ENCODE results near the gene SLC6A17.
A peak's percentile ranks its signal among the peaks of the same experiment; 100 is the strongest.

Gene SLC6A17

DNA sequence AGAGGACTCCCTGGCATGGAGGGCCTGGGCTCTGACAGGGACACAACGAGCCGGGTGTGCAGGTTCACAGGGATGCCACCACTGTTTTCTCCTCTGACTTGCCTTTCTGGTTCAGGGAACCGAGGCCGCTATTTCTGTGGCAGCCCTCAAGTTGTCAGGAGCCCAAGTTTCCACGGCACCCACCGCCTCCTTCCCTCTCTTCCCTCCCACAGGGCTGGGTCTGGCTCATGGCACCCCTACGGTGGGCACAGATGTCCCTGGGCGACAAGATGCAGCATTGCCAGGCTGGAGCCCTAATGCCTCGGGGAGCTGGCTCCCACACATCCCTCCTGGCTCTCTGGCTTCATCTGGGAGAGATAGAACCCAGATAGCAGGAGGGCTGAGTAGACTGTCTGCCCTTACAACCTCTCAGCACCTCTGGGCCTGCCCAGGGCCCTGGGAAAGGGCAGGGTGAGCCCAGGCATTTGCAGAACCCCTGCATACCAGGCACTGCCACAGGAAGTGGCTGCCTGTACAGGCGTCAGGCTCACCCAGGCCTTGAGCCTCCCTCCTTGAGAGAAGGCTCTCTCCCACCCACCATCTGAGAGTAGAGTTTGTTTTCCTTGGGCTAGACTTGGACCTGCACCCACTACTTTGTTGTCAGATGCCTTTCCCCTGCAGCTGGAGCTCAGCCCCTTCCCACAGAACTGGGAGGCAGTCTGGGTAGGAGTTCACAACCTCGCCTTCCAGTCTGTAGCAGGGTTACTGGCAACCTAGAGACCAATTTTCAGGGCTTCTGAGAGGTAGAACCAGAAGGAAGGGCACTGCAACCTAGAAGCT, 80.3 kb downstream of the SLC6A17 start:
- Histone ChIP-seq H3K36me3 (ENCODE audit: control insufficient read depth in 1 of 2, insufficient read depth in 2 of 2, low read length in 2 of 2) (no peaks in the 10 kb centered on the region), H3K9me3 (ENCODE audit: insufficient read depth, low read depth, low read length) (peaks cover 3% of the 10 kb centered on the region), H3K4me3 (ENCODE audit: low read depth, low read length) (no peak overlapping the region), H2BK12ac (ENCODE audit: low read length) (no peak overlapping the region), H3K9ac (ENCODE audit: low read length) (no peak overlapping the region), H3K4ac (ENCODE audit: low read depth, low read length) (no peak overlapping the region), H4K12ac (ENCODE audit: low read depth, low read length) (no peak overlapping the region), H2AK5ac (ENCODE audit: low read length) (no peak overlapping the region), H2AFZ (ENCODE audit: insufficient read depth, low read length, poor library complexity) (no peak overlapping the region), H3K4me2 (ENCODE audit: low read length) (no peak overlapping the region), H3K27me3 (ENCODE audit: insufficient read depth, low read length) (no peaks in the 10 kb centered on the region), H3K79me1 (ENCODE audit: low read length) (no peaks in the 10 kb centered on the region), H4K91ac (ENCODE audit: low read depth, low read length) (no peak overlapping the region), H2BK5ac (ENCODE audit: low read depth, low read length, poor library complexity) (no peak overlapping the region), H4K8ac (ENCODE audit: low read depth, low read length) (no peak overlapping the region), H3K27ac (ENCODE audit: low read depth, low read length) (no peak overlapping the region), H3K18ac (ENCODE audit: low read length) (no peak overlapping the region), H3K4me1 (ENCODE audit: control insufficient read depth in 1 of 2, insufficient read depth in 2 of 2, low read length in 2 of 2) (peaks cover 3 to 10% of the 10 kb centered on the region in 2 experiments), H3K14ac (ENCODE audit: low read length) (no peak overlapping the region), H3K23ac (ENCODE audit: low read length) (no peak overlapping the region), H2BK120ac (ENCODE audit: insufficient read depth, low read length, poor library complexity) (no peak overlapping the region), H3K79me2 (ENCODE audit: control insufficient read depth, insufficient read depth, low read length, poor library complexity) (no peaks in the 10 kb centered on the region)
- no peak for DNase-seq
- WGBS (ENCODE audit: extremely low coverage, insufficient coverage, insufficient read length): no CpG with 5 or more reads among the region's 11 CpGs

DNA sequence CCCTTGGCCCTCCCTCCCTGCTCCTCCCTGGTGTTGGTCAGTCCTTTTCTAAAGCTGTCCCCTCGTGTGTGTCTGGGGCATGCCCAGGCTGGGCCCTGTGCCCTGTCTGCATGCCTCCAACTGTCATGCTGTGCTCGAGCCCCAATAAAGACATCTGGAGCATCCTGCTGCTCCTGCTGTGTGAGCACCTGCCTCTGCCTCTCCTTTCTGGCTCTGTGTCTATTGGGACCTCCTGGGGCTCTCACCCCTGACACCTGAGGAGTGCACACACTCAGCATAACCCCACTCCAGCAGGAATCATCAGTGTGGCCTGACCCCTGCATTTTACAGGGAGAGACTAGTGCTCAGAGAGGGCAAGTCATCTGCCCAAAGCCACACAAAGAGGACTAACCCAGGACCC, 83.6 kb downstream of the SLC6A17 start:
- Histone ChIP-seq H3K27ac (ENCODE audit: low read depth, low read length) (no peak overlapping the region), H2BK120ac (ENCODE audit: insufficient read depth, low read length, poor library complexity) (no peak overlapping the region), H3K14ac (ENCODE audit: low read length) (no peak overlapping the region), H3K4ac (ENCODE audit: low read depth, low read length) (no peak overlapping the region), H2BK12ac (ENCODE audit: low read length) (no peak overlapping the region), H3K4me1 (ENCODE audit: control insufficient read depth in 1 of 2, insufficient read depth in 2 of 2, low read length in 2 of 2) (peaks cover 3 to 11% of the 10 kb centered on the region in 2 experiments), H3K18ac (ENCODE audit: low read length) (no peak overlapping the region), H2AFZ (ENCODE audit: insufficient read depth, low read length, poor library complexity) (no peak overlapping the region), H4K12ac (ENCODE audit: low read depth, low read length) (no peak overlapping the region), H3K23ac (ENCODE audit: low read length) (no peak overlapping the region), H3K79me1 (ENCODE audit: low read length) (no peaks in the 10 kb centered on the region), H2AK5ac (ENCODE audit: low read length) (no peak overlapping the region), H4K8ac (ENCODE audit: low read depth, low read length) (no peak overlapping the region), H4K91ac (ENCODE audit: low read depth, low read length) (no peak overlapping the region), H2BK5ac (ENCODE audit: low read depth, low read length, poor library complexity) (no peak overlapping the region), H3K9ac (ENCODE audit: low read length) (no peak overlapping the region), H3K36me3 (ENCODE audit: control insufficient read depth in 1 of 2, insufficient read depth in 2 of 2, low read length in 2 of 2) (no peaks in the 10 kb centered on the region), H3K4me3 (ENCODE audit: low read depth, low read length) (no peak overlapping the region), H3K4me2 (ENCODE audit: low read length) (no peak overlapping the region), H3K9me3 (ENCODE audit: insufficient read depth, low read depth, low read length) (peaks cover 3% of the 10 kb centered on the region), H3K27me3 (ENCODE audit: insufficient read depth, low read length) (no peaks in the 10 kb centered on the region), H3K79me2 (ENCODE audit: control insufficient read depth, insufficient read depth, low read length, poor library complexity) (no peaks in the 10 kb centered on the region)
- no CpG with 5 or more reads among the region's 2 CpGs for WGBS (ENCODE audit: extremely low coverage, insufficient coverage, insufficient read length)
- no peak for DNase-seq

DNA sequence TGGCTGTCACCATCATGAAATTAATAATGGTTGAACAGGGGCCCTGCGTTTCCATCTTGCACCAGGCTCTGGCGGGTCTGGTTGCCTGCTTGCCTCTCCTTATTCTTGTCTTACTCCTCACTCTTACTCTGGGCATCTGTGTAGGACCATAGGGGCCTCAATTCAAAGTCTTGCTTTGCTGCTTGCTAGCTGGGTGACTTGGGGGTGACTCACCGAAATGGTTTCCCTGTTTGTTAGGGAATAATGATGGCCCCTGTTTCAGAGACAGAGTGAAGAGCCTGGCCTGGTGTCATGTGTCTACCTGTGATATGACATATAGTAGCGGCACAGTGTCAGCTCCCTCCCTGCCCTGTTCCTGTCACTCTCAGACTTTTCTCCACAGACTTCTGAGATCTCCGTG, 84.4 kb downstream of the SLC6A17 start:
- no peak overlapping the region for H3K23ac ChIP-seq (ENCODE audit: low read length)
- H3K4ac ChIP-seq (ENCODE audit: low read depth, low read length): no peak overlapping the region
- H2BK120ac ChIP-seq (ENCODE audit: insufficient read depth, low read length, poor library complexity): no peak overlapping the region
- peaks cover 3 to 11% of the 10 kb centered on the region in 2 experiments for H3K4me1 ChIP-seq (ENCODE audit: control insufficient read depth in 1 of 2, insufficient read depth in 2 of 2, low read length in 2 of 2)
- peaks cover 3% of the 10 kb centered on the region for H3K9me3 ChIP-seq (ENCODE audit: insufficient read depth, low read depth, low read length)
- H2BK5ac ChIP-seq (ENCODE audit: low read depth, low read length, poor library complexity): no peak overlapping the region
- H3K27me3 ChIP-seq (ENCODE audit: insufficient read depth, low read length): no peaks in the 10 kb centered on the region
- WGBS (ENCODE audit: extremely low coverage, insufficient coverage, insufficient read length): no CpG with 5 or more reads among the region's 5 CpGs
- no peak overlapping the region for H4K12ac ChIP-seq (ENCODE audit: low read depth, low read length)
- no peak overlapping the region for H2BK12ac ChIP-seq (ENCODE audit: low read length)
- H3K18ac ChIP-seq (ENCODE audit: low read length): no peak overlapping the region
- no peak overlapping the region for H4K8ac ChIP-seq (ENCODE audit: low read depth, low read length)
- no peaks in the 10 kb centered on the region for H3K79me2 ChIP-seq (ENCODE audit: control insufficient read depth, insufficient read depth, low read length, poor library complexity)
- no peak overlapping the region for H2AFZ ChIP-seq (ENCODE audit: insufficient read depth, low read length, poor library complexity)
- DNase-seq: no peak
- no peaks in the 10 kb centered on the region for H3K79me1 ChIP-seq (ENCODE audit: low read length)
- no peak overlapping the region for H3K27ac ChIP-seq (ENCODE audit: low read depth, low read length)
- H3K36me3 ChIP-seq (ENCODE audit: control insufficient read depth in 1 of 2, insufficient read depth in 2 of 2, low read length in 2 of 2): no peaks in the 10 kb centered on the region
- no peak overlapping the region for H3K4me2 ChIP-seq (ENCODE audit: low read length)
- no peak overlapping the region for H3K9ac ChIP-seq (ENCODE audit: low read length)
- no peak overlapping the region for H4K91ac ChIP-seq (ENCODE audit: low read depth, low read length)
- no peak overlapping the region for H3K4me3 ChIP-seq (ENCODE audit: low read depth, low read length)
- H3K14ac ChIP-seq (ENCODE audit: low read length): no peak overlapping the region
- no peak overlapping the region for H2AK5ac ChIP-seq (ENCODE audit: low read length)

DNA sequence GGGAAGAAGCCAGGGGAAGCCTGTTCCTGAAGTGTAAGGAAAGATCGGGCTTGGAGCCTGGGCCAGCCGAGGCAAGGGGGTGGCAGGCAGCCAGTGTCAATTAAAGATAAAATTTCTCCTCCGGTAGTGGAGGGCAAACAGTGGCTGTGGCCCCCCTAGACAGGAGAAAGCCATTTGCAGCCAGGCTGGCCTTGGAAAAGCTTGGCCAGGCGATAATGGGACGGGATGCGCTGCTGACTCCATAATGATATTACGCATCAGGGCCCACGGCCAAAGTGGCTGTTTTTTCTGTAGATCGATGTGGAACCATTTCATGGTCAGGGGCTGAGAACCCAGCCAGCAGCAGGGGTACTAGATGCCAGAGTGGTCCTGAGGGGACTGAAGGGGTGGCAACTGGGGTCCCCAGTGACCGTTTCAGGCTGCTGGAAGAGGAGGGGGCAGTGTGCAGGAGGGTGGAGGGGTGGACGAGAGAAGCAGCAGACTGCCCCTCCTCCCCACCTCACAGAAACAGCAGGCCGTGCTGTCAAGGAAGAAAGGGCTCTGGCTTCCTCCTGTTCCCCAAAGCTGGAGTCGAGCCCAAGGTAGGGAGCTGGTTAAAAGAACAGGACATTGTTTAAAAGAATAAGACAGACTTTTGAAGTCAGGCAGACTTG, 85.0 kb downstream of the SLC6A17 start:
- H3K9ac ChIP-seq (ENCODE audit: low read length): no peak overlapping the region
- no peak overlapping the region for H2BK120ac ChIP-seq (ENCODE audit: insufficient read depth, low read length, poor library complexity)
- no peak overlapping the region for H3K4me3 ChIP-seq (ENCODE audit: low read depth, low read length)
- H4K8ac ChIP-seq (ENCODE audit: low read depth, low read length): no peak overlapping the region
- no peak overlapping the region for H3K23ac ChIP-seq (ENCODE audit: low read length)
- no peak for DNase-seq
- no peak overlapping the region for H3K18ac ChIP-seq (ENCODE audit: low read length)
- H3K79me2 ChIP-seq (ENCODE audit: control insufficient read depth, insufficient read depth, low read length, poor library complexity): no peaks in the 10 kb centered on the region
- H2BK5ac ChIP-seq (ENCODE audit: low read depth, low read length, poor library complexity): no peak overlapping the region
- peaks cover 3% of the 10 kb centered on the region for H3K9me3 ChIP-seq (ENCODE audit: insufficient read depth, low read depth, low read length)
- no peaks in the 10 kb centered on the region for H3K27me3 ChIP-seq (ENCODE audit: insufficient read depth, low read length)
- no peak overlapping the region for H2AK5ac ChIP-seq (ENCODE audit: low read length)
- H3K79me1 ChIP-seq (ENCODE audit: low read length): no peaks in the 10 kb centered on the region
- no peak overlapping the region for H3K4ac ChIP-seq (ENCODE audit: low read depth, low read length)
- peaks cover 3 to 11% of the 10 kb centered on the region in 2 experiments for H3K4me1 ChIP-seq (ENCODE audit: control insufficient read depth in 1 of 2, insufficient read depth in 2 of 2, low read length in 2 of 2)
- H2BK12ac ChIP-seq (ENCODE audit: low read length): no peak overlapping the region
- H3K36me3 ChIP-seq (ENCODE audit: control insufficient read depth in 1 of 2, insufficient read depth in 2 of 2, low read length in 2 of 2): no peaks in the 10 kb centered on the region
- peak overlapping the region; percentile 26 for H4K91ac ChIP-seq (ENCODE audit: low read depth, low read length)
- no CpG with 5 or more reads among the region's 13 CpGs for WGBS (ENCODE audit: extremely low coverage, insufficient coverage, insufficient read length)
- no peak overlapping the region for H2AFZ ChIP-seq (ENCODE audit: insufficient read depth, low read length, poor library complexity)
- H3K4me2 ChIP-seq (ENCODE audit: low read length): no peak overlapping the region
- H3K14ac ChIP-seq (ENCODE audit: low read length): no peak overlapping the region
- H4K12ac ChIP-seq (ENCODE audit: low read depth, low read length): no peak overlapping the region
- H3K27ac ChIP-seq (ENCODE audit: low read depth, low read length): peak overlapping the region; percentile 42

Data from trophoblast cell (in vitro differentiated cells and primary cell).